Suprapubic skin (tissue), 4 donors: ENCODE results near the gene DCLK3. TPM values are rescaled to one million over a fixed set of nuclear protein-coding genes. Genes with fewer than 3 reads are reported as not detected.

ENCODE experiments used
- DNase-seq, 2 donors: peaks; one replicate each; pipeline ENCODE4 v3.0.0-alpha.2; 2019; ENCODE audit warnings: low spot score in 2 of 2
- H3K27ac ChIP-seq: fragments of 200-600 bp; sonication (generic); one replicate; pipeline ENCODE4 v1.5.1; 2019
- H3K27me3 ChIP-seq: fragments of 200-600 bp; sonication (generic); one replicate; pipeline ENCODE4 v1.5.1; 2019
- H3K36me3 ChIP-seq: fragments of 200-600 bp; sonication (generic); one replicate; pipeline ENCODE4 v1.5.1; 2019
- H3K4me1 ChIP-seq: fragments of 200-600 bp; sonication (generic); one replicate; pipeline ENCODE4 v1.5.1; 2019
- H3K4me3 ChIP-seq: fragments of 200-600 bp; sonication (generic); one replicate; pipeline ENCODE4 v1.5.1; 2019; ENCODE audit warnings: mild to moderate bottlenecking
- H3K9me3 ChIP-seq: fragments of 200-600 bp; sonication (generic); one replicate; pipeline ENCODE4 v1.5.1; 2019
- EP300 ChIP-seq: sonication (generic); formaldehyde crosslinking; IDR thresholded peaks from one replicate; pipeline ENCODE4 v1.6.1; 2017; ENCODE audit warnings: antibody characterized with exemption
- POLR2A ChIP-seq, 2 donors: fragments of 450-650 bp; IDR thresholded peaks; one replicate each; pipeline ENCODE4 v1.6.1; 2017; ENCODE audit warnings: antibody characterized with exemption in 2 of 2, mild to moderate bottlenecking in 2 of 2, moderate library complexity in 2 of 2
- POLR2AphosphoS5 ChIP-seq, 3 donors: sonication (generic); formaldehyde crosslinking; IDR thresholded peaks; one replicate each; pipeline ENCODE4 v1.6.1; 2017; ENCODE audit warnings: antibody characterized with exemption in 3 of 3
- WGBS: methylation state at CpG from one replicate; pipeline ENCODE4 v1.1.5; 2018; 5-methylcytosine and 5-hydroxymethylcytosine counted together
- total RNA-seq, 4 donors: library from RNA; depleted of rRNA; stranded (reverse); fragments of >200 nt; gene quantifications; one replicate each; pipeline ENCODE4 v1.1.0, GENCODE V29; 2016
- TF ChIP-seq, protein P1 (sequence below), 2 donors: fragments of 200-600 bp in 1 of 2; fragments of 450-650 bp in 1 of 2; sonication (generic) in 1 of 2; IDR thresholded peaks; one replicate each; pipeline ENCODE4 v1.5.1; 2016 to 2019; ENCODE audit warnings: antibody characterized with exemption in 2 of 2, mild to moderate bottlenecking in 1 of 2, moderate library complexity in 1 of 2

DCLK3 gene
- total RNA-seq, 4 donors from 2014 or later = 0.08 to 0.64 (median 0.08) TPM; not detected in 1

DNA sequence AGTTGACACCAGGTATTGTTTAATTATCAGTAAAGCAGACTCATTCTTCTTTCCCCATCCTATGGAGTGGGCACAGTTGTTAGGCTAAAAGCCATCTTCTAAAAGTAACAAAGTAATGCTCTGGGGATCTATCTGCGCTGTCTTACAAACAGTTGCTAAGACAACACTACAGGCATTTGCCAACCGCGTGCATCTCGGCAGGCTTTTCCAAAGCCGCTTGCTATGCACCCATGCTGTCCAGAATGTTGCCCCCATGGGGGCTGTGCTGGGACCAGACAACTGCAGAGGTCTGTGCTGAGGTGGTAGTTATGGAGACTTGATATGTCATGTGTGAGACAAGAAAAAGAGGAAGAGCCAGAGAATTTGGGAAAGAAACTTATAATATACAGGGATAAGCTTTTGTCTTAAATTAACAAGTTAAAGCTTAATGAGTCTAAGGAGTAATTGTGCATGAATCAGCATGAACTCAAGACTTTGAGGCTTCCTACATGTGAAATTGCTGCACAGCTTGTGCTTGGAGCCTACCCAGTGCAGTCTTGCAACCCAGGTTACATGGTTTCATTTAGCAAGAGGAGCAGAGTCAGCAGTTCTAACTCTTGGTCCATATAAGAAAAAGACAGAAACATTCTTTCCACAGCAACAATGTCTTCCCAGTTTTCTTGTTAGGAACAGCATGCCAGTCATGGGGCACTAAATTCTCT lies 38.9 kb upstream of the DCLK3 start:
- no peak for DNase-seq
- TF ChIP-seq, protein P1, sequence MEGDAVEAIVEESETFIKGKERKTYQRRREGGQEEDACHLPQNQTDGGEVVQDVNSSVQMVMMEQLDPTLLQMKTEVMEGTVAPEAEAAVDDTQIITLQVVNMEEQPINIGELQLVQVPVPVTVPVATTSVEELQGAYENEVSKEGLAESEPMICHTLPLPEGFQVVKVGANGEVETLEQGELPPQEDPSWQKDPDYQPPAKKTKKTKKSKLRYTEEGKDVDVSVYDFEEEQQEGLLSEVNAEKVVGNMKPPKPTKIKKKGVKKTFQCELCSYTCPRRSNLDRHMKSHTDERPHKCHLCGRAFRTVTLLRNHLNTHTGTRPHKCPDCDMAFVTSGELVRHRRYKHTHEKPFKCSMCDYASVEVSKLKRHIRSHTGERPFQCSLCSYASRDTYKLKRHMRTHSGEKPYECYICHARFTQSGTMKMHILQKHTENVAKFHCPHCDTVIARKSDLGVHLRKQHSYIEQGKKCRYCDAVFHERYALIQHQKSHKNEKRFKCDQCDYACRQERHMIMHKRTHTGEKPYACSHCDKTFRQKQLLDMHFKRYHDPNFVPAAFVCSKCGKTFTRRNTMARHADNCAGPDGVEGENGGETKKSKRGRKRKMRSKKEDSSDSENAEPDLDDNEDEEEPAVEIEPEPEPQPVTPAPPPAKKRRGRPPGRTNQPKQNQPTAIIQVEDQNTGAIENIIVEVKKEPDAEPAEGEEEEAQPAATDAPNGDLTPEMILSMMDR (IDR thresholded peaks at IDR 0.05) = no peak
- no peak for TF ChIP-seq POLR2A (IDR thresholded peaks at IDR 0.05)
- TF ChIP-seq EP300 = no peak
- no peak for TF ChIP-seq POLR2AphosphoS5 (IDR thresholded peaks at IDR 0.05)

DNA sequence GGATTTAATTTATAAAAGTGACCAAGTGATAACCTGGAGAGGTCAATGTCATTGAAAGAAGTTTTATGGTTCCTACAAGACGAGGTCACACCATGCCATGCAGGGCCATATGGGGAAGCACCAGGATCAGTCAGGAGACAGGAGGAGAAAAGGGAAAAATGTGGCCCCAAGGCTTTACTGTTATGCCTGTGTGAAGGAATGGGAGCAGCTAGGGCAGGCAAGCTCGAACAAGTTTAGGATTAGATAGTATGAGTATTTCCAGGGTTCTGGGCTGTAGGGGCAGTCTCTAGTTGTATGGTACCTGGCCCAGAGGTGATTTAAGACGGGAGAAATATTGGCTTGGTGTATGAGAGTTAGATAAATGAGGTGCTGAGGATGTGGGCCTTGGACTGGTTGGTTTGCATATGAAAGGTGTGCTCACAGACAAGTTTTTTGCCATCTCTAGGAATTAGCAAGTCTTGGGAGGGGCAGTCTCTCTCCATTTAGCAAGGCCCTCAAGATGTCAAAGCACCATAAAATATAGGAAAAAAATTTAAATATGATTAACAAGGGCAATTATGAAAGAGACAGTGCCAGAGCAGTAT lies 36.3 kb upstream of the DCLK3 start:
- no peak for TF ChIP-seq EP300
- no peak for TF ChIP-seq POLR2A (IDR thresholded peaks at IDR 0.05)
- no peak for TF ChIP-seq POLR2AphosphoS5 (IDR thresholded peaks at IDR 0.05)
- TF ChIP-seq, protein P1 (IDR thresholded peaks at IDR 0.05) = no peak
- no peaks in the 10 kb centered on the region for H3K36me3 ChIP-seq
- no peak overlapping the region for H3K27ac ChIP-seq
- H3K4me3 ChIP-seq = no peak overlapping the region
- DNase-seq = no peak
- WGBS = 56% methylated on average over 3 of the region's 3 CpGs
- no peaks in the 10 kb centered on the region for H3K4me1 ChIP-seq
- H3K9me3 ChIP-seq = no peaks in the 10 kb centered on the region
- no peaks in the 10 kb centered on the region for H3K27me3 ChIP-seq

More for the DNA sequence above, 38.9 kb upstream of the DCLK3 start:
- 98% methylated on average over 5 of the region's 5 CpGs for WGBS
- Histone ChIP-seq H3K36me3 (no peaks in the 10 kb centered on the region), H3K4me1 (no peaks in the 10 kb centered on the region), H3K27ac (no peak overlapping the region), H3K9me3 (peaks cover 7% of the 10 kb centered on the region), H3K27me3 (no peaks in the 10 kb centered on the region), H3K4me3 (no peak overlapping the region)

DNA sequence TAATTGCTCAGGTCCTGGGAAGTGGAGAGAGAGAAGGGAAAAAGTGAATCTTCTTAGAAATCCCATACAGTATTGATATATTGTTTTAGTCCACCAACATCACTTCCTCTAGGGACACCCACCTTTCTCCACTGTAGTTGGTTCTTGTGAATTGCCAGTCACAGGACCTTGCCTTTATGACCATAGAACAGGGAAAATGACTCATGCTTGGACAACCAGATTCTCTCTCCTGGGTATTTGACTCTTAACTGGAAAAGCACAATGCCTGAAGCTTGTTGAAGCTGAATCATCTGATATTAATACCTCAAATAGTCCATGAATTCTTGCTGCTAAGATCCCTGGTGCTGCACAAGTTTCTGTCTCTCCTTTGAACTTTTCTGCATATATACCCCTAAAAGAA lies 32.5 kb upstream of the DCLK3 start:
- Histone ChIP-seq H3K9me3 (no peaks in the 10 kb centered on the region), H3K4me1 (no peaks in the 10 kb centered on the region), H3K27ac (no peak overlapping the region), H3K4me3 (no peak overlapping the region), H3K27me3 (no peaks in the 10 kb centered on the region), H3K36me3 (no peaks in the 10 kb centered on the region)
- TF ChIP-seq EP300 = no peak
- no peak for TF ChIP-seq POLR2AphosphoS5 (IDR thresholded peaks at IDR 0.05)
- TF ChIP-seq POLR2A (IDR thresholded peaks at IDR 0.05) = no peak
- TF ChIP-seq, protein P1 (IDR thresholded peaks at IDR 0.05) = no peak
- DNase-seq = no peak

DNA sequence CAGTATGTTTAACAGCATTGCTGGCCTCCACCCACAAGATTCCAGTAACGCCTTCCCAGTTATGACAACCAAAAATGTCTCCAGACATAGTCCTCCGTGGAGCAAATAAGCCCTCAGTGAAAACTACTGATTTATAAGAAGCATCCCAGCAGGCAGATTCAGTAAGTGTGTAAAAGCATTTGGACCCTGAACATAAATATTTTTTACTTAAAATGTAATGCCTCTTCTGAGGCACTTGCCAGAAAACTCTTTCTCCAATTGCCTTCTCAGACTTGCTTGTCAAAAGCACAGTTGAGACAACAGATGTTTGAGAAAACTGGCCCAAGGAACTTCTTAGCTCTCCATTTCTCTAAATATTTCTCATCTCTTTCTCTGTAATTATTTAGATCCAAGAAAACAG lies 31.8 kb upstream of the DCLK3 start:
- TF ChIP-seq, protein P1 (IDR thresholded peaks at IDR 0.05) = no peak
- TF ChIP-seq POLR2AphosphoS5 (IDR thresholded peaks at IDR 0.05) (no peak), POLR2A (IDR thresholded peaks at IDR 0.05) (no peak), EP300 (no peak)
- 74% methylated on average over 2 of the region's 2 CpGs for WGBS
- H3K4me3 ChIP-seq = no peak overlapping the region
- no peak for DNase-seq
- no peaks in the 10 kb centered on the region for H3K9me3 ChIP-seq
- no peaks in the 10 kb centered on the region for H3K4me1 ChIP-seq
- H3K36me3 ChIP-seq = no peaks in the 10 kb centered on the region
- no peak overlapping the region for H3K27ac ChIP-seq
- no peaks in the 10 kb centered on the region for H3K27me3 ChIP-seq

DNA sequence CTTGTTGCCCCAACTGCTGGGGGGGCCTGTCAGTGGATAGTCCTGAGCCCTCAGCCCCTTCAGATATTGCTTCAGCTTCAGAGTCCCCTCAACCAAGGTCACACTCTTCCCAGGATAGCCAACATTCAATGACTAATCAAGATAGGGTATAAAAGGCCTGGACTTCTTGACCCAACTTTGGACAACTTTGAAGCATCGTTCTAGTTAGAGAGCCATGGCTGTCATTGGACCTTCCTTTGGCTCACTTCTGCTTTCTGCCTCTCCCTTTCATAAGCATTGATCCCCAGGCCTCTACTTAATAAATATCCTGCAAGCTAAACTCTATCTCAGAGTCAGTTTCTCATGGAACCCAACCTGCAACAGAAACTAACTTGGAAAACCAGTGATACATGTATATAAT lies 31.3 kb upstream of the DCLK3 start:
- TF ChIP-seq POLR2A (IDR thresholded peaks at IDR 0.05) (no peak), POLR2AphosphoS5 (IDR thresholded peaks at IDR 0.05) (no peak), EP300 (no peak)
- TF ChIP-seq, protein P1 (IDR thresholded peaks at IDR 0.05) = no peak
- Histone ChIP-seq H3K4me1 (no peaks in the 10 kb centered on the region), H3K4me3 (no peak overlapping the region), H3K9me3 (no peaks in the 10 kb centered on the region), H3K27me3 (no peaks in the 10 kb centered on the region), H3K27ac (no peak overlapping the region), H3K36me3 (no peaks in the 10 kb centered on the region)
- DNase-seq = no peak
- WGBS = 86% methylated on average over 1 of the region's 1 CpG
